Retinal pigment epithelial cell (primary cell): ENCODE measurements around the gene MSL3.

Experiments used
- DNase-seq: peaks from one replicate; pipeline ENCODE4 v3.0.0-alpha.2; 2010; ENCODE audit warnings: low read depth
- H3K4me3 ChIP-seq: 2 replicates; pipeline ENCODE4 v1.5.1; 2011; ENCODE audit warnings: mild to moderate bottlenecking, low read length, control low read depth, moderate library complexity
- CTCF ChIP-seq: conservative IDR thresholded peaks from 2 replicates; pipeline ENCODE4 v1.5.1; 2011; ENCODE audit warnings: low read depth, low read length, control low read depth, inconsistent platforms

The MSL3 gene

GRCh38 chrX:11770320-11770719, 12.3 kb downstream of the MSL3 start:
- DNase-seq = no peak
- peak; percentile 76 for TF ChIP-seq CTCF
- no peak overlapping the region for H3K4me3 ChIP-seq

DNA sequence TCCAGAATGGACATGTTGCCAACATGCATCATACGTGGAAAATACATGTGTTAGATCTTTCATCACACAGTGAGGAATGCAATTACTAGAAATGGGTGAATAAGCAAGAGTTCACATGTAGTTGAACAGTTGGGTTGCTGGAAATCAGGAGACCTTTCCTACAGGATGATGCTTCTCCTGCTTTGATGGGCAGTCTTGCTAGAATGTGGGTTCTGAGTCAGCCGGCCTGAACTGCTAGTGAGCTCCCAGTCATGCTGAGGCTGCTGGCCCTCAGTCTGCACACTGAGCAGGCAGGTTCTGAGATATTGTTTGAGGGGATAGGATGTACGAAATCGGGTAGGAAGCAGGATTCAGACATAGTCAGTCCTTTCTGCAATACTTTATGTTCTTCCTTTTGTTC, 20.2 kb downstream of the MSL3 start:
- TF ChIP-seq CTCF = no peak

GRCh38 chrX:11781133-11781532, 23.1 kb downstream of the MSL3 start:
- DNase-seq = no peak
- no peak overlapping the region for H3K4me3 ChIP-seq
- no peak for TF ChIP-seq CTCF

More for the DNA sequence above, 20.2 kb downstream of the MSL3 start:
- DNase-seq = no peak
- no peak overlapping the region for H3K4me3 ChIP-seq

DNA sequence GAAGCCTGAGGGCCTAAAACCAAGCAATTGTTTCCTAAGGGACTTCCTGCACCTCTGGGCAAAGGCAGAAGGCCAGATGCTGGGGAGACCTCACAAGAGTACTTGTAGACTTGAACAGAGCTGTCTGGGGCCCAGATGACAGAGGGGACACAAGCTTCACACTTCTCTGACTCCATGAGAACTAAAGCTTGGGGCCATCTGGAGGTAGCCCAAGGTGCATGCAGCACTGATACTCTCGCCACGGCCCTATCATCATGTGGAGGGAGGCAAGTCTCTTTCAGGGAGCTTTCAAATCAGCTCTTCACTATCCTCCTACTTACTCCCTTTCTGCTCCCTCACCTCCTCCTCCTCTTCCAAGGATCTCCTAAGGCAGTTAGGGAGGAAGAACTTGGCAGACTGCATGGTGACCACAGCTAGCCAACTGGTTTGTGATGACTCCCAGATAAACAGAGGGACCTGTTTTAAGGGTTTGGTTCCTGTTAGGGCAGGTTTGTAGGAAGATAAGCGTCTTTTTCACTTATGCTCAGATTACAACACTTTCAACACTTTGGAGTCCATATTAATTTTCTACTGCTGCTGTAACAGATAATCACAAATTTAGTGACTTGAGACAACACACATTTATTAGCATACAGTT, 23.8 kb downstream of the MSL3 start:
- H3K4me3 ChIP-seq = no peak overlapping the region
- no peak for TF ChIP-seq CTCF
- no peak for DNase-seq

DNA sequence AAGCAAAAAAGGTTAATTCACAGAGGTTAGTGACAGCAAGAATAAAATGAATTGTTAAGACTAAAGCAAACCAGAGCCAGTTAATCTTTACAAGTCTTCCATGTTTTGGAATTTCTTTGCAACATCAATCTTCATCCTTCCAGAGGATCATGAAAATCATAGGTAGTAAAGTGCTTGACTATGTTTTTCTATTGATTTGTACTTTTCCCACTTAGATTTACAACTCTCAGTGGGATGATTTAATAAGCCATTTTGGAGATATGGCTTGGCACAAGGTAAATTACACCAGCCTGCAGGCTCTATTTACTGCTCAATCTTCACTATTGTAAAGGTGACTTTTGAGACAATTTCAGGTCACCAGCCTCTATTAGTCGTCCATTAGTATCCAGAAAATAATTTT, 26.5 kb downstream of the MSL3 start:
- H3K4me3 ChIP-seq = no peak overlapping the region
- no peak for DNase-seq
- TF ChIP-seq CTCF = no peak

- no peak overlapping the region for H3K4me3 ChIP-seq
- TF ChIP-seq CTCF = no peak
- no peak for DNase-seq
Observed at GRCh38 chrX:11786862-11787261, 28.8 kb downstream of the MSL3 start.

DNA sequence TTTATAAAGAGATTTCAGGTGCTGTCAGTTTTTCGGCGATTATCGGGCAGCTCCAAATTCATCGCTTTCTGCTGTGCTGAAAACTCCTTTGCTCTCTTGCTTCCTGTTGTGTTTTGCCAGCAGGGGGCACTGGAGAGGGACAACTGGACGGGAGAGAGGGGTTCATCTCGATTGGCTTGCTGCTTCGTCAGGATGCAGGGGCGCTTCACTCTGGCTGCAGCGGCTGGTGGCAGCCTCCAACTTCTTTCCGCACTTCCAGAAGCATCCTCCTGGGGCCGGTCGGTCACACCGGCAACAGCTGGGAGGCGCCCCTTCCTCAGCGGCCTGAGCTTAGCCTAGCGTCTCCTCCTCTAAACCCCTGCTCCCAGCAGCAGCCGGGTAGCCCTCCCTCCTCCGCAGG, 29.5 kb downstream of the MSL3 start:
- H3K4me3 ChIP-seq = peak overlapping the region; percentile 28
- DNase-seq = peak; percentile 11
- peak; percentile 73 for TF ChIP-seq CTCF
